Vagina (tissue), 2 donors: ENCODE data around the gene PSMB7. TPM values are rescaled to one million over a fixed set of nuclear protein-coding genes. Genes with fewer than 3 reads are reported as not detected.

Experiments used
- DNase-seq, 2 donors: peaks; one replicate each; pipeline ENCODE4 v3.0.0-alpha.2; 2017; ENCODE audit errors: extremely low spot score in 2 of 2
- H3K27ac ChIP-seq: fragments of 200-600 bp; sonication (generic); one replicate; pipeline ENCODE4 v1.5.1; 2019
- H3K27me3 ChIP-seq: fragments of 200-600 bp; sonication (generic); one replicate; pipeline ENCODE4 v1.5.1; 2019
- H3K36me3 ChIP-seq, 2 donors: fragments of 200-600 bp; sonication (generic); one replicate each; pipeline ENCODE4 v1.5.1; 2017 to 2019
- H3K4me1 ChIP-seq: fragments of 200-600 bp; sonication (generic); one replicate; pipeline ENCODE4 v1.5.1; 2019
- H3K4me3 ChIP-seq, 2 donors: fragments of 200-600 bp; sonication (generic); 1 replicate in 1 of 2; 2 replicates in 1 of 2; pipeline ENCODE4 v1.5.1; 2016 to 2019
- H3K9me3 ChIP-seq: fragments of 200-600 bp; sonication (generic); one replicate; pipeline ENCODE4 v1.5.1; 2019
- POLR2A ChIP-seq, 2 donors: fragments of 450-650 bp; IDR thresholded peaks; one replicate each; pipeline ENCODE4 v1.6.1; 2017; ENCODE audit warnings: antibody characterized with exemption in 2 of 2, mild to moderate bottlenecking in 2 of 2, moderate library complexity in 2 of 2
- POLR2AphosphoS5 ChIP-seq, 2 donors: sonication (generic); formaldehyde crosslinking; IDR thresholded peaks; one replicate each; pipeline ENCODE4 v1.9.0; 2017; ENCODE audit warnings: antibody characterized with exemption in 2 of 2, mild to moderate bottlenecking in 2 of 2, low read depth in 1 of 2; ENCODE audit not compliant: insufficient read depth in 1 of 2
- intact Hi-C: fragments of 100-400 bp; cut with DNase I; formaldehyde crosslinking; loops from one replicate; pipeline ENCODE4 v1.15.1; 2023
- total RNA-seq: library from RNA; depleted of rRNA; stranded (reverse); fragments of >200 nt; gene quantifications from one replicate; pipeline ENCODE4 v1.2.3, GENCODE V29; 2016
- TF ChIP-seq, protein P1 (sequence below), 3 experiments: fragments of 450-650 bp in 2 of 3; fragments of 200-600 bp in 1 of 3; sonication (generic) in 1 of 3; IDR thresholded peaks; one replicate each; pipeline ENCODE4 v1.5.1; 2017 to 2019; ENCODE audit warnings: antibody characterized with exemption in 3 of 3, mild to moderate bottlenecking in 2 of 3, moderate library complexity in 2 of 3

Gene PSMB7
- total RNA-seq, 1 donor from 2014 or later, result 121 TPM

DNA sequence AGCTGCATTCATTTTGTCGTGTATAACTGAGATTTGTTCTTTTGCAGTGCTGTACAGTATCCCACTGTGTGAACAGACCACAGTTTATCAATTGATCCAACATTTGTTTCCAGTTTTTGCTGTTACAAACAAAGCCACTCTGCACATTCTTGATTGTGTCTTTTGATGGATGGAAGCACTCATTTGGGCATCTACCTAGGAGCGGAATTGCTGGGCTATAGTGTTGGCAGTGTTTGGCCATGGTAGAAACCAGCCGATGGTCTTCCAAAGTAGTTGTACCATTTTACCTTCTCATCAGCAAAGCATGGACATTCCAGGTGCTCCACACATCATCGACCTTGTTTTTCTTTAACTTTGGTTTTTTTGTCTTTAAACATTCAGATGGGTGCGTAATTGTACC, 77.7 kb downstream of the PSMB7 start:
- peaks cover 0 to 10% of the 10 kb centered on the region in 2 donors for H3K36me3 ChIP-seq
- DNase-seq, result no peak
- peaks cover 3% of the 10 kb centered on the region for H3K9me3 ChIP-seq
- TF ChIP-seq POLR2A (IDR thresholded peaks at IDR 0.05), result no peak
- TF ChIP-seq POLR2AphosphoS5 (IDR thresholded peaks at IDR 0.05; ENCODE audit: insufficient read depth in 1 of 2, low read depth in 1 of 2), result no peak
- H3K4me3 ChIP-seq, result no peak overlapping the region
- H3K27me3 ChIP-seq, result no peaks in the 10 kb centered on the region
- intact Hi-C loops, result no loop called here
- H3K4me1 ChIP-seq, result peaks cover 5% of the 10 kb centered on the region
- no peak overlapping the region for H3K27ac ChIP-seq

DNA sequence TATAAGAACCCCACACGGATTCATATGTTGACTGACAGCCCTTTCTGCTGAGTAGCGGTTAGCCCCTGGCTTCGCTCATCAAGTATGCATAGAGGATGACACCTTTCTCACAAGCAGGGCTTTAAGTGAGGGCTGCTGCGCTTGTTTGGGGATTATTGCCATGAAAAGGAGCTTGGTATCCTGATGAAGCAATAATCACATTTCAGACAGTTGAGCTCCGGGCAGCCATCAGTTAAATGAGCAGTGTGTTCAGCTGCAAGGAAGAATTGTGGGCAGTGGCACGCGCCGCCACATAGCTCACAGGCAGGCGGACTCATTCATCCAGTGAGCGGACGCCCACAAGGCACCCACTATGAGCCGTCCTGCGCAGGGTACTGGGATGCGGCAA, 79.9 kb downstream of the PSMB7 start:
- no peak for DNase-seq
- peaks cover 0 to 12% of the 10 kb centered on the region in 2 donors for H3K36me3 ChIP-seq

DNA sequence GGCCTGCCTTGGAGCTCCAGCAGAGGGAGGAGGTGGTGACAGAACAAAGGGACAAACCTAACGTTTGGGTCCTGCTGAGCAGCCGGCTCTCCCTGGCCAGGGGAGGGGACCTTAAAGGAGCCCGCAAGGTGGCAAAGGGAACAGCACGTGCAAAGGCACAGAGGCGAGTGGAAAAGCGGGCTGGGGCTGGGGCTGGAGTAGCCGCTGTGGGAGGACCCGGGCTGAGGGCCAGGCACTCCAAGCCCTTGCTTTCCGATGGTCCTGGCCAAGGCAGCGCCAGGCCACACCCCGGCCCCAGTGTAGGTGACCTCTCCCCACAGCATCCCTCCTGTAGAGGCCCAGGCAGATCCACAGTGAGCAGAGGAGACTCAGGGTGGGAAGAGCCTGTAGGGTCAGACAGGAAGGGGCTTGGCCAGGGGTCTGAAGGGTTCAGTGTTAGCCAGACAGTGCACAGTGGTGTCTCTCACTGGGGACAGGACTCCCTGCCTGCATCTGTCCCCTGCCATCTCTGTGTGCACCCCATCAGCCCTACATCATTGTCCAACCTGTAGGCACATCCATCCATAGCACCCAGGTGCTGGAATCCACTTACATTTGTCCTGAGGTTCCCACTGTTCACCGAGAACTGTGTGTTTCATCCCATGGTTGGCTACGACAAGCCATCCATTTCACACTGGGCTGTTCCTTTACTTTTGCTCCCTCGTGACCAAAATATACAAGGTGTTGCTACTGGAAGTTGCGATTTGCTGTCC, 80.5 kb downstream of the PSMB7 start:
- no peak overlapping the region for H3K4me3 ChIP-seq
- no peaks in the 10 kb centered on the region for H3K4me1 ChIP-seq
- TF ChIP-seq, protein P1, sequence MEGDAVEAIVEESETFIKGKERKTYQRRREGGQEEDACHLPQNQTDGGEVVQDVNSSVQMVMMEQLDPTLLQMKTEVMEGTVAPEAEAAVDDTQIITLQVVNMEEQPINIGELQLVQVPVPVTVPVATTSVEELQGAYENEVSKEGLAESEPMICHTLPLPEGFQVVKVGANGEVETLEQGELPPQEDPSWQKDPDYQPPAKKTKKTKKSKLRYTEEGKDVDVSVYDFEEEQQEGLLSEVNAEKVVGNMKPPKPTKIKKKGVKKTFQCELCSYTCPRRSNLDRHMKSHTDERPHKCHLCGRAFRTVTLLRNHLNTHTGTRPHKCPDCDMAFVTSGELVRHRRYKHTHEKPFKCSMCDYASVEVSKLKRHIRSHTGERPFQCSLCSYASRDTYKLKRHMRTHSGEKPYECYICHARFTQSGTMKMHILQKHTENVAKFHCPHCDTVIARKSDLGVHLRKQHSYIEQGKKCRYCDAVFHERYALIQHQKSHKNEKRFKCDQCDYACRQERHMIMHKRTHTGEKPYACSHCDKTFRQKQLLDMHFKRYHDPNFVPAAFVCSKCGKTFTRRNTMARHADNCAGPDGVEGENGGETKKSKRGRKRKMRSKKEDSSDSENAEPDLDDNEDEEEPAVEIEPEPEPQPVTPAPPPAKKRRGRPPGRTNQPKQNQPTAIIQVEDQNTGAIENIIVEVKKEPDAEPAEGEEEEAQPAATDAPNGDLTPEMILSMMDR (IDR thresholded peaks at IDR 0.05), result no peak
- TF ChIP-seq POLR2AphosphoS5 (IDR thresholded peaks at IDR 0.05; ENCODE audit: insufficient read depth in 1 of 2, low read depth in 1 of 2) (no peak), POLR2A (IDR thresholded peaks at IDR 0.05) (no peak)
- no peak overlapping the region for H3K27ac ChIP-seq
- intact Hi-C loops, result no loop called here
- H3K9me3 ChIP-seq, result peaks cover 3% of the 10 kb centered on the region
- peaks cover 0 to 18% of the 10 kb centered on the region in 2 donors for H3K36me3 ChIP-seq
- H3K27me3 ChIP-seq, result no peaks in the 10 kb centered on the region
- no peak for DNase-seq

More for the DNA sequence above, 79.9 kb downstream of the PSMB7 start:
- H3K9me3 ChIP-seq, result peaks cover 3% of the 10 kb centered on the region
- H3K4me1 ChIP-seq, result no peaks in the 10 kb centered on the region
- TF ChIP-seq POLR2AphosphoS5 (IDR thresholded peaks at IDR 0.05; ENCODE audit: insufficient read depth in 1 of 2, low read depth in 1 of 2) (no peak), POLR2A (IDR thresholded peaks at IDR 0.05) (no peak)
- TF ChIP-seq, protein P1 (IDR thresholded peaks at IDR 0.05), result no peak
- no peak overlapping the region for H3K27ac ChIP-seq
- intact Hi-C loops, result no loop called here
- H3K4me3 ChIP-seq, result no peak overlapping the region
- no peaks in the 10 kb centered on the region for H3K27me3 ChIP-seq

DNA sequence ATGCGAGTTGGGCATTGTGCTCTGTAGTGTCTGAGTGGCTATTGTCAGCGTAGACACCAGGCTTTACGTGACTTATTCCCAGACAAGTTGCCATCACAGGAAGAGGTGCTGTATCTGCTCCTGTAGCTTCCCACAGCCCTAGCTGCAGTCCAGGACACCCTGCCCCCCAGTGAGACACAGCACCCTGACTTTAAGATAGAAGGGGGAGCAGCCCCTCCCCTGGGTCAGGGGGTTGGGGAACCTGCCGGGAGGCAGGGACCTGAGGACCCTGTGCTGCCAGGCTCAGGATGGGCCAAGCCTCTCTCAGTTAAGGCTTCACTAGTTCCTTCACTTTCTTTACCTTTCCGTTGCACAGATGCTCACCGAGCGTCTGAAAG, 82.1 kb downstream of the PSMB7 start:
- Histone ChIP-seq H3K9me3 (peaks cover 3% of the 10 kb centered on the region), H3K4me3 (no peak overlapping the region), H3K27me3 (no peaks in the 10 kb centered on the region), H3K4me1 (no peaks in the 10 kb centered on the region), H3K36me3 (peaks cover 0 to 33% of the 10 kb centered on the region in 2 donors), H3K27ac (no peak overlapping the region)
- DNase-seq, result no peak
- TF ChIP-seq POLR2A (IDR thresholded peaks at IDR 0.05) (no peak), POLR2AphosphoS5 (IDR thresholded peaks at IDR 0.05; ENCODE audit: insufficient read depth in 1 of 2, low read depth in 1 of 2) (no peak)
- TF ChIP-seq, protein P1 (IDR thresholded peaks at IDR 0.05), result no peak
- intact Hi-C loops, result no loop called here

DNA sequence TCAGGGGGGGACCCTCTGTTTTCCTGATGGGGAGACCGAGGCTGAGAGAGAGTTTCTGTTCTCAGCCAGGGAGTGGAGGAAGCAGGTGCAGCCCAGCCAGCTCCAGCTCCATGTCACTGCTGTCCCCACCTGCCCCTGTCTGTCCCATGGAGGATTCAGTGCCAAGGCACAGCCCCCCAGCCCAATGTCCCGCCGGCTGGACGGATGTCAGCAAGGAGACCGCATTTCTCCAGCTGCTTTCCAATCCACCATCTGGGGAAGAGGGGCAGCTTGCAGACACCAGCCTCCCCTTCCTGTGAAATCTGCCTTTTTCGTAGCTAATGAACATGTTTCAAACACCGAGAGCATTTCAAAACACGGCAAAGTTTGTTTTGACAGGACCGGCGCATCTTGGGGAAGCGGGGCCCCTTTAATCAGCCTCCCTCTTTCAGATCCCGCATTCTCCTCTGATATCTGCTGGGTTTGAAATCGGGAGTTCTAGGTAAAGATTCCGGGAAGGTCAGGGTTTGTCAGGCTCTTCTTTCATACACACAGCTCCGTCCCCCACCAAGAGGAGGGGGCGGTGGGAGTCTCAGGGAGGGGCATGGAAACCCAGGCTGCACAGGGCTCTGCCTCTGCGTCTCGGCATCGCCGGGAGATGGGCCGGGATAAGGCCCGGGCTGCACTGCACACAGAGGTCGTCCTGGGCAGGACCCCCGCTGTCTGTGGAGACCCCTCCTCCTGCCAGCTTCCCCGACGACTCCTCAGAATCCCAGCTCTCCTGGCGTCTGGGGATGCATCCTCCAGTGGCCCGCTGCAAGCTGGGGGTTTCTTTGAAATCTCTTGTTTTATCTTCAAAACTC, 82.7 kb downstream of the PSMB7 start:
- no peak for TF ChIP-seq POLR2A (IDR thresholded peaks at IDR 0.05)
- TF ChIP-seq, protein P1 (IDR thresholded peaks at IDR 0.05), result no peak
- no peak for TF ChIP-seq POLR2AphosphoS5 (IDR thresholded peaks at IDR 0.05; ENCODE audit: insufficient read depth in 1 of 2, low read depth in 1 of 2)
- Histone ChIP-seq H3K4me1 (no peaks in the 10 kb centered on the region), H3K9me3 (peaks cover 3% of the 10 kb centered on the region), H3K36me3 (peaks cover 0 to 31% of the 10 kb centered on the region in 2 donors), H3K27ac (no peak overlapping the region), H3K4me3 (no peak overlapping the region), H3K27me3 (no peaks in the 10 kb centered on the region)
- intact Hi-C loops, result no loop called here
- DNase-seq, result no peak
